Activated naive CD8-positive, alpha-beta T cell (primary cell): ENCODE results near the gene GRIK3.

Experiments used
- H3K27ac Mint-ChIP-seq: one replicate; pipeline ENCODE4 v1.8.0; 2021; ENCODE audit warnings: mixed read lengths
- H3K27me3 Mint-ChIP-seq: one replicate; pipeline ENCODE4 v1.8.0; 2021; ENCODE audit warnings: mixed read lengths
- H3K36me3 Mint-ChIP-seq: one replicate; pipeline ENCODE4 v1.8.0; 2021; ENCODE audit warnings: mixed read lengths
- H3K4me1 Mint-ChIP-seq: one replicate; pipeline ENCODE4 v1.8.0; 2021; ENCODE audit warnings: low read depth, mixed read lengths
- H3K4me3 Mint-ChIP-seq: one replicate; pipeline ENCODE4 v1.8.0; 2021; ENCODE audit warnings: mild to moderate bottlenecking, mixed read lengths
- H3K9me3 Mint-ChIP-seq: one replicate; pipeline ENCODE4 v1.8.0; 2021; ENCODE audit warnings: low read depth, mixed read lengths

GRIK3 gene

GRCh38 chr1:36986241-36986985 lies 47.9 kb downstream of the GRIK3 start:
- H3K36me3 Mint-ChIP-seq, result no peaks in the 10 kb centered on the region
- H3K27ac Mint-ChIP-seq, result no peak overlapping the region
- no peak overlapping the region for H3K4me3 Mint-ChIP-seq
- H3K9me3 Mint-ChIP-seq, result no peaks in the 10 kb centered on the region
- peaks cover 7% of the 10 kb centered on the region for H3K27me3 Mint-ChIP-seq
- H3K4me1 Mint-ChIP-seq, result no peaks in the 10 kb centered on the region

DNA sequence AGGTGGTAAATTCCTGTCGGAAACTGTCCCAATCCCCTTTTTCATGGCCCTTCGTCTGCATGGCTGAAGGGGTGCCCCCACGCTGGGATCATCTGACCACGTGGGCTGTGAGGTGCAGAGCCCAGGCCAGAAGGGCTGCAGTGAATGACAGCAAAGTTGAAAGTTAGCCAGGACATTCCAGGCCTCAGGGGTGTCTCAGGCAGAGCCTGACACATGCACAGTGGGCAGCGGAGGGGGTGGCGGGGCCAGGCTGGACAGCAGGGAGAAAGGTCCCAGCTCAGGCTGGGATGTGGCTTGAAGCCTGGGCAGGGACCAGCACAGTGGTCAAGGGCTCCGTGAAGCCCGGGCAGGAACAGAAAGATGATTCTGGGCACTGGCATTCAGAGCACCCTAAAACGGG lies 49.6 kb downstream of the GRIK3 start:
- Mint-ChIP-seq H3K27me3 (peaks cover 10% of the 10 kb centered on the region), H3K27ac (no peak overlapping the region), H3K4me1 (no peaks in the 10 kb centered on the region), H3K9me3 (no peaks in the 10 kb centered on the region), H3K36me3 (no peaks in the 10 kb centered on the region), H3K4me3 (no peak overlapping the region)

GRCh38 chr1:36984026-36984425 lies 50.3 kb downstream of the GRIK3 start:
- H3K27ac Mint-ChIP-seq, result no peak overlapping the region
- H3K27me3 Mint-ChIP-seq, result peaks cover 9% of the 10 kb centered on the region
- H3K9me3 Mint-ChIP-seq, result no peaks in the 10 kb centered on the region
- H3K4me1 Mint-ChIP-seq, result no peaks in the 10 kb centered on the region
- H3K36me3 Mint-ChIP-seq, result no peaks in the 10 kb centered on the region
- no peak overlapping the region for H3K4me3 Mint-ChIP-seq

DNA sequence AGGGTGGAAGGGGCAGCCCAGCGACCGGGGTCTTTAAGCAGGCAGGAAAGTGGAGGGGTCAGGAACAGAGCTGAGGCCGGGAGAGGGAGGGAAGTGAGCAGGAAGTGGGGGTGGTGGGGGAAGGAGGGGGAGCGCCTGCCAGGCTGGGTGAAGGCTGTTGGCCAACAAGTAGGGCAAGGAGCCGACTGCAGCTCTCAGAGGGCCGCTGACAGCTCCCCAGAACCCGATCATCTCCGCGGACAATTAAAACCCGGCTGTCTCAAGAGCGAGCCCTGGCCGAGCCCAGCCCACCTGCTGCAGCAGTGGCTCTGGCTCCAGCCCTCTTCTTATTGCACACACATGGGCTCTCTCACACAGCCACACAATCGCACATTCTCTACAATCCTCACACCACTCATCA lies 51.6 kb downstream of the GRIK3 start:
- Mint-ChIP-seq H3K27ac (no peak overlapping the region), H3K4me1 (no peaks in the 10 kb centered on the region), H3K4me3 (no peak overlapping the region), H3K36me3 (no peaks in the 10 kb centered on the region), H3K27me3 (peaks cover 7% of the 10 kb centered on the region), H3K9me3 (no peaks in the 10 kb centered on the region)

- Mint-ChIP-seq H3K36me3 (no peaks in the 10 kb centered on the region), H3K4me1 (no peaks in the 10 kb centered on the region), H3K27me3 (peaks cover 8% of the 10 kb centered on the region), H3K27ac (no peak overlapping the region), H3K9me3 (no peaks in the 10 kb centered on the region), H3K4me3 (no peak overlapping the region)
These were observed 52.3 kb downstream of the GRIK3 start for GRCh38 chr1:36981771-36982622.

DNA sequence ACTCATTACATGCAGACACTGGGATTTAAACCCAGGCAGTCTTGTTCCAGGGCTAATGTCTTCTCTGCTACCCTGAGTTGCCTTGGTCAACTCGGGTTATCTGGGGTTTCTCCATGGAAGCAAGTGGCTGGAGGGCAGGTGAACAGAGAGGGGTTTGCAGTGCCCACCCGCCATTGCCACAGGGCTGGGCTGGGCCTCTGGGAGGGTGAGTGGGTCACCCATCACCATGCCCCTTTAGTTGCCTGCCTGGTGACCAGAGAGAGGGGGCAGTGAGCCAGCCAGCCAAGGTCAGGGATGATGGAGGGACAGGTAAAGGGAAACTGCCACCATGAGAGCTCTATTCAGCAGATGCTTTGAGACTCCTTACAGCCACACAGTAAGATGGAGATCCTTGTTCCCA lies 53.2 kb downstream of the GRIK3 start:
- H3K4me3 Mint-ChIP-seq, result no peak overlapping the region
- no peaks in the 10 kb centered on the region for H3K36me3 Mint-ChIP-seq
- no peak overlapping the region for H3K27ac Mint-ChIP-seq
- no peaks in the 10 kb centered on the region for H3K9me3 Mint-ChIP-seq
- peaks cover 9% of the 10 kb centered on the region for H3K27me3 Mint-ChIP-seq
- H3K4me1 Mint-ChIP-seq, result no peaks in the 10 kb centered on the region

GRCh38 chr1:36977731-36978406 lies 56.4 kb downstream of the GRIK3 start:
- H3K36me3 Mint-ChIP-seq, result no peaks in the 10 kb centered on the region

DNA sequence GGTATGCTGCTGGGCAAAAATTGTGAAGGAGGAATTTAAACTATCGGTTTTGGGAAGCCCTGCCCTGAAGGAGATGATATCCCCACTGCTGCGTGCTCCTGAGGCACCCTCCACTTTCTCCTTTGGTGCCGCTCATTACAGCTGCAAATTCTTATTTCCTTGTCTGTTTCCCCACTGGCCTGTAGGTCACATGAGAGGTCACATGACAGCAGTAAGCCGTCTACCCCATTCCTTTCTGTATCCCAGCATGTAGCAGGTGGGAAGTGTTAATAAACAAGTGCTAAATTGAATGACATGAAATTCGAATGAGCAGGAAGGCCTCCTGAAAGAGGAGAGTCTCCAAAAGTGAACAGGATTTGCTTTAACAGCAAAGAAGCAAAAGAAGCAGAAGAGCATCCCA lies 58.7 kb downstream of the GRIK3 start:
- Mint-ChIP-seq H3K27me3 (peaks cover 5% of the 10 kb centered on the region), H3K36me3 (no peaks in the 10 kb centered on the region), H3K9me3 (no peaks in the 10 kb centered on the region), H3K27ac (no peak overlapping the region), H3K4me1 (no peaks in the 10 kb centered on the region), H3K4me3 (no peak overlapping the region)

More at GRCh38 chr1:36977731-36978406, 56.4 kb downstream of the GRIK3 start:
- H3K27me3 Mint-ChIP-seq, result peaks cover 6% of the 10 kb centered on the region
- H3K4me1 Mint-ChIP-seq, result no peaks in the 10 kb centered on the region
- no peak overlapping the region for H3K4me3 Mint-ChIP-seq
- no peaks in the 10 kb centered on the region for H3K9me3 Mint-ChIP-seq
- H3K27ac Mint-ChIP-seq, result no peak overlapping the region

GRCh38 chr1:36973056-36973455 lies 61.3 kb downstream of the GRIK3 start:
- peaks cover 2% of the 10 kb centered on the region for H3K27me3 Mint-ChIP-seq
- no peaks in the 10 kb centered on the region for H3K4me1 Mint-ChIP-seq

DNA sequence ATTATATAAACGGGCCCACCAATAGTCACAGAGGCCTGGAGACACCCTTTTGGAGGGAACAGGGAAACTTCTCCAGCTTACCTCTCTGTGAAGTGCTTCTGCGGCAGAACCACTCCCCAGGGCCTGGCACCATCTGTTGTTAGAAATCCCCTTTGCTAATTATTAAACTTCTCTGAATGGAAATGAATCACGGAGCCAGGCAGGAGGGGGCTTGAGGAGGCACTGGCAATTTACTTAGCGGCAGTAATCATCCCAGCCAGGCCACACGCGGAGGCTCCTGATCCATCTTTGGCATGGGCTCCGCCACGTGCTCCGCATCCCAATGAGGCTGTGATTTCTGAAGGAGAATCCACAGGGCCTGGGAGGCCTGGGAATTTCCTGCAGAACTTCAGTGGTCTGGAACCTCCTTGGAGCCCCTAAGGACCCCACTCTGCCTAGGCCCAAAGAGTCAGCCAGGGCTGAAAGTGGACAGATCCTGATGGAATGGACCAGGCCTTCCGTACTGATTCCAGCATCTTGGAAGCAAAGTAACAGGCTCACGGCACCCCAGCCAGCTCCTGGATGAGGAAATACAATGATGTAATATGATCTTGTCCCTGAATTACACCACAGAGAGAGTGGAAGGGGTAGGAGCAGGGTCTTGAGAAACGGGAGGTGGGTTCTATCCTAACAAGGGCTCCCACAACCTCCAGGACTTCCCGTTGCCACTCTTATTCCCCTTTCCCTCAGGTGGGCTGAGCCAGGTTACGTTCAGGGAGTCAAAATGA lies 62.3 kb downstream of the GRIK3 start:
- Mint-ChIP-seq H3K27ac (no peak overlapping the region), H3K36me3 (no peaks in the 10 kb centered on the region), H3K4me3 (no peak overlapping the region)

More at GRCh38 chr1:36973056-36973455, 61.3 kb downstream of the GRIK3 start:
- no peaks in the 10 kb centered on the region for H3K9me3 Mint-ChIP-seq
- no peak overlapping the region for H3K27ac Mint-ChIP-seq
- H3K4me3 Mint-ChIP-seq, result no peak overlapping the region
- H3K36me3 Mint-ChIP-seq, result no peaks in the 10 kb centered on the region

GRCh38 chr1:36968730-36969129 lies 65.6 kb downstream of the GRIK3 start:
- no peaks in the 10 kb centered on the region for H3K9me3 Mint-ChIP-seq
- H3K27me3 Mint-ChIP-seq, result peaks cover 2% of the 10 kb centered on the region
- H3K4me1 Mint-ChIP-seq, result no peaks in the 10 kb centered on the region
- no peak overlapping the region for H3K27ac Mint-ChIP-seq
- H3K4me3 Mint-ChIP-seq, result no peak overlapping the region
- no peaks in the 10 kb centered on the region for H3K36me3 Mint-ChIP-seq

More for the DNA sequence above, 62.3 kb downstream of the GRIK3 start:
- H3K27me3 Mint-ChIP-seq, result peaks cover 4% of the 10 kb centered on the region
- H3K4me1 Mint-ChIP-seq, result no peaks in the 10 kb centered on the region
- H3K9me3 Mint-ChIP-seq, result no peaks in the 10 kb centered on the region

- Mint-ChIP-seq H3K9me3 (no peaks in the 10 kb centered on the region), H3K27me3 (peaks cover 6% of the 10 kb centered on the region), H3K27ac (no peak overlapping the region), H3K36me3 (no peaks in the 10 kb centered on the region), H3K4me1 (no peaks in the 10 kb centered on the region), H3K4me3 (no peak overlapping the region)
These were observed 68.1 kb downstream of the GRIK3 start for GRCh38 chr1:36966242-36966641.

DNA sequence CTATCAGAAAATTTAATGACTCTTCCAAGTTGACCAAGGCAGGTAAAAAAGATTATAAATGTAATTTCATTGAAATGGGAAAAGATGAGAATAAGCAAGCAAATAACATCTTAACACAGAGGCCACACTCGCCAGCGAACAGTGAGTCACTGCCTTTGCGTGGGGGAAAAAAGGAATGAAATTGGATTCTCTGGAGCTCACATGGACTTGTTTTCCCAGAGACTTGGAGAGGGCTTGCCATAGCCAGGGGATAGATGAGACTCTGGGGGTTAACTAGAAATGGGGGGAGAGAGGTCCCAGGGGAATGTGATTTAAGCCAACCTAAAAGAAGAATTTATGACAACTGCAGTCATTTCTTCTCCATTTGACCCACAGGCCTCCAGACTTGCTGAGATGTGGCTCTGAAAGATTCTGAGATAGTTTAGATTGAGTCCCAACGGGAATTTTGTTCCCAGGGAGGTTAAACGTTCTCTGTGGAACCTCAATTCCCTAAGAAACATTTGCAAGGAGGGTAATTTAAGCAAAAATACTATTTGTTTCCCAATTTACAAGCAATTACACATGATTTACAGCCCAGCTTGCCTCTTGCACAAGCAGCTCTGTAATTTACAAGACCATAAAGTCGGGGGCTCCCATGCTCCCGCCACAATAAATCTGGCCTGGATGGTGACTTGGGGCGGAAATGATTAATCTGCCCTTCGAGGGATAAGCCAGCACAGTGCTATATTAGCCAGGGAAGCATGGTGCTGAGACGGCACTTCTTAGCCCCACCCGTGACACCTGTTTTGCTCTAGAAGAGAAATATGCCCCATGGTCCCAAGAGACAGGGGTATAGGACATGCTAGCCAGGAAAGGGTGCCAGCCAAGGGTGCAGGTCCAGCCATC lies 68.8 kb downstream of the GRIK3 start:
- no peak overlapping the region for H3K4me3 Mint-ChIP-seq
- H3K9me3 Mint-ChIP-seq, result no peaks in the 10 kb centered on the region
- no peak overlapping the region for H3K27ac Mint-ChIP-seq
- no peaks in the 10 kb centered on the region for H3K4me1 Mint-ChIP-seq
- peaks cover 6% of the 10 kb centered on the region for H3K27me3 Mint-ChIP-seq
- H3K36me3 Mint-ChIP-seq, result no peaks in the 10 kb centered on the region

GRCh38 chr1:36964830-36965229 lies 69.5 kb downstream of the GRIK3 start:
- no peak overlapping the region for H3K27ac Mint-ChIP-seq
- H3K4me3 Mint-ChIP-seq, result no peak overlapping the region
- H3K36me3 Mint-ChIP-seq, result no peaks in the 10 kb centered on the region
- H3K9me3 Mint-ChIP-seq, result no peaks in the 10 kb centered on the region
- H3K4me1 Mint-ChIP-seq, result no peaks in the 10 kb centered on the region
- peaks cover 6% of the 10 kb centered on the region for H3K27me3 Mint-ChIP-seq
